WERI-Rb-1 (cell line): Measurements from ENCODE around the gene MN1.

ENCODE experiments used
- DNase-seq: peaks from one replicate; pipeline ENCODE4 v3.0.0-alpha.2; 2020
- H3K27ac ChIP-seq: fragments of 250-450 bp; sonication (Bioruptor Pico); 2 replicates; pipeline ENCODE4 v1.5.1; 2020; ENCODE audit warnings: mild to moderate bottlenecking, moderate library complexity
- H3K27me3 ChIP-seq: fragments of 250-450 bp; sonication (Bioruptor Pico); 2 replicates; pipeline ENCODE4 v1.5.1; 2021; ENCODE audit warnings: mild to moderate bottlenecking, low read depth, moderate library complexity; ENCODE audit not compliant: insufficient read depth, severe bottlenecking
- H3K36me3 ChIP-seq: fragments of 250-450 bp; sonication (Bioruptor Pico); 2 replicates; pipeline ENCODE4 v1.5.1; 2020; ENCODE audit warnings: mild to moderate bottlenecking, moderate library complexity
- H3K4me3 ChIP-seq: 2 replicates; pipeline ENCODE4 v1.5.1; 2011; ENCODE audit warnings: low read depth, mild to moderate bottlenecking, control low read depth, low read length
- H3K9me3 ChIP-seq: fragments of 250-450 bp; sonication (Bioruptor Pico); 2 replicates; pipeline ENCODE4 v1.5.1; 2021; ENCODE audit warnings: mild to moderate bottlenecking, moderate library complexity; ENCODE audit not compliant: severe bottlenecking
- CTCF ChIP-seq: IDR thresholded peaks from 2 replicates; pipeline ENCODE4 v1.5.1; 2011; ENCODE audit warnings: low read depth, mild to moderate bottlenecking, control low read depth, inconsistent platforms, low read length

MN1 gene

GRCh38 chr22:27801202-27801615 lies 347 bp downstream of the MN1 start:
- Histone ChIP-seq H3K27ac (no peak overlapping the region), H3K36me3 (no peaks in the 10 kb centered on the region), H3K9me3 (no peaks in the 10 kb centered on the region), H3K4me3 (peak overlapping the region; percentile 60), H3K27me3 (peaks cover 2% of the 10 kb centered on the region)
- peak; percentile 9; the same call in 1 of the 2 replicates for TF ChIP-seq CTCF
- peak; percentile 46 for DNase-seq

- Histone ChIP-seq H3K27me3 (peaks cover 2% of the 10 kb centered on the region), H3K4me3 (peak overlapping the region; percentile 60), H3K9me3 (no peaks in the 10 kb centered on the region), H3K27ac (no peak overlapping the region), H3K36me3 (no peaks in the 10 kb centered on the region)
- no peak for TF ChIP-seq CTCF
- no peak for DNase-seq
These were observed 1.0 kb downstream of the MN1 start for GRCh38 chr22:27800250-27801201.

GRCh38 chr22:27799827-27800249 lies 1.7 kb downstream of the MN1 start:
- TF ChIP-seq CTCF, result no peak
- Histone ChIP-seq H3K27me3 (peaks cover 2% of the 10 kb centered on the region), H3K9me3 (no peaks in the 10 kb centered on the region), H3K4me3 (no peak overlapping the region), H3K36me3 (no peaks in the 10 kb centered on the region), H3K27ac (no peak overlapping the region)
- no peak for DNase-seq

GRCh38 chr22:27799015-27799826 lies 2.3 kb downstream of the MN1 start:
- Histone ChIP-seq H3K36me3 (no peaks in the 10 kb centered on the region), H3K9me3 (no peaks in the 10 kb centered on the region), H3K27ac (no peak overlapping the region), H3K4me3 (no peak overlapping the region), H3K27me3 (peaks cover 2% of the 10 kb centered on the region)
- DNase-seq, result no peak
- no peak for TF ChIP-seq CTCF

GRCh38 chr22:27798511-27799014 lies 3.0 kb downstream of the MN1 start:
- Histone ChIP-seq H3K36me3 (no peaks in the 10 kb centered on the region), H3K27me3 (peaks cover 2% of the 10 kb centered on the region), H3K9me3 (no peaks in the 10 kb centered on the region), H3K27ac (no peak overlapping the region), H3K4me3 (no peak overlapping the region)
- no peak for TF ChIP-seq CTCF
- DNase-seq, result no peak
